GM06990 (cell line): ENCODE results near the gene ARHGAP15.

Experiments
- DNase-seq: peaks from one replicate; pipeline ENCODE4 v3.0.0-alpha.2; 2011; ENCODE audit not compliant: insufficient read length; ENCODE audit errors: extremely low read depth
- H3K27me3 ChIP-seq: replicated peaks from 2 replicates; pipeline ENCODE4 v1.6.0; 2011; ENCODE audit warnings: low read length; ENCODE audit not compliant: control insufficient read depth, insufficient read depth
- H3K36me3 ChIP-seq: 2 replicates; pipeline ENCODE4 v1.5.1; 2011; ENCODE audit warnings: low read length; ENCODE audit not compliant: control insufficient read depth, insufficient read depth
- H3K4me3 ChIP-seq: replicated peaks from 2 replicates; pipeline ENCODE4 v1.5.1; 2011; ENCODE audit warnings: low read depth, mild to moderate bottlenecking, control low read depth, low read length
- CTCF ChIP-seq: IDR thresholded peaks from 2 replicates; pipeline ENCODE4 v1.5.1; 2011; ENCODE audit warnings: low read length, control low read depth, mild to moderate bottlenecking, inconsistent platforms; ENCODE audit not compliant: insufficient read depth, poor library complexity, severe bottlenecking

Gene ARHGAP15

GRCh38 chr2:143708682-143709081 lies 579.5 kb downstream of the ARHGAP15 start:
- Histone ChIP-seq H3K4me3 (no peak overlapping the region), H3K27me3 (no peaks in the 10 kb centered on the region), H3K36me3 (peaks cover 1% of the 10 kb centered on the region; the same call in 1 of the 2 replicates)
- no peak for DNase-seq
- no peak for TF ChIP-seq CTCF

- Histone ChIP-seq H3K27me3 (no peaks in the 10 kb centered on the region), H3K36me3 (no peaks in the 10 kb centered on the region; the same call in 1 of the 2 replicates), H3K4me3 (no peak overlapping the region)
- no peak for TF ChIP-seq CTCF
- DNase-seq, result no peak
Measured at GRCh38 chr2:143710196-143710595, 581.0 kb downstream of the ARHGAP15 start.

- no peak for TF ChIP-seq CTCF
- H3K36me3 ChIP-seq, result no peaks in the 10 kb centered on the region; the same call in 1 of the 2 replicates
- no peak overlapping the region for H3K4me3 ChIP-seq
- no peak for DNase-seq
- H3K27me3 ChIP-seq, result no peaks in the 10 kb centered on the region
Measured at GRCh38 chr2:143710879-143711278, 581.7 kb downstream of the ARHGAP15 start.

DNA sequence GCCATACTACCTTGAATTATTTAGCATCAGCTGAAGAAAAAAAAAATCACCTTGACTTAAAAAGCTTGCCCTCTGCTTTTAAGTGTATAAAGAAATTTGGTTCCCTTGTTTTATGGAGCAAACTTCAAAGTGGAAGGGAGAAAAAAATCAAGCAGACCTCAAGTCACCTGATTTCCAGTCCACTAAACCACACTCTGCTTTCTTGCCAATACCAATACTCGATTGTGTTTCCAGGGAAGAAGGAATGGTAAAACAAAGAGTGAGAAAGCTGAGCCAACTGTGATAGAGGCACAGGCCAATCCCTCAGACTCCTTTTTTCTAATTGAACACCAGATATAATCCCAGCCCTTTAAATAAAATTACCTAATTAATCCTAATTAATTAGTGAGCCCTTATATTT lies 587.3 kb downstream of the ARHGAP15 start:
- H3K4me3 ChIP-seq, result no peak overlapping the region
- TF ChIP-seq CTCF, result no peak

GRCh38 chr2:143717053-143717452 lies 587.8 kb downstream of the ARHGAP15 start:
- no peak for TF ChIP-seq CTCF
- H3K4me3 ChIP-seq, result no peak overlapping the region
- no peak for DNase-seq
- H3K36me3 ChIP-seq, result no peaks in the 10 kb centered on the region
- no peaks in the 10 kb centered on the region for H3K27me3 ChIP-seq

More for the DNA sequence above, 587.3 kb downstream of the ARHGAP15 start:
- no peaks in the 10 kb centered on the region; the same call in 1 of the 2 replicates for H3K36me3 ChIP-seq
- DNase-seq, result no peak
- no peaks in the 10 kb centered on the region for H3K27me3 ChIP-seq

DNA sequence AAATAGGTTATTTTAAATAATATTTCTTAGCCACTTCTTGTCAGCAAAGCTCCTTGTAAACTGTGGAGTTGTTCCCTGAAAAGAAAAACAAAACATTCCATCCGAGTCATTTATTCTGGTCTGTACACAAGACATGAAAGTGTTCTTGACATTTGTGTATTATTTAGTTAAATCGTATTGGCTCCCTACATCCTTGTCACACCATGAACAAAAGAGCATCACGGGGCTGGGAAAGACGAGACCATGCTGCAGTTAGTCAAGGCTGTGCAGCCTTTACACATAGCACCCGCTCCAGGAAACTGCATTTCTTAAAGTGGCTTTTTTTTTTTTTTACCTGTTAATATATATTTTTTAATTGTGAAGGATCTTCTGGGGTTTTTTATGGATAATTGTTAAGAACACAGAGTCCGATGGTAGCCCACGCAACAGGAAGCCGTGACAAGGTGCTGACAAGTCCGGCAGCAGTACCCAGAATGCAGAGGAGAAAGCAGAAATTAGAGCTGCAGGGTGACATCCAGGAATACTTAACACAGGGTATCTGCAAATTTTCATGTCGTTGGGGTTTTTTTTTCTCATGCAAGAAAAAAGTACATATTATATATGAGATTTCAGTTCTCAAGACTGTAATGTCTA lies 588.4 kb downstream of the ARHGAP15 start:
- no peak for DNase-seq

More for the DNA sequence above, 588.4 kb downstream of the ARHGAP15 start:
- H3K27me3 ChIP-seq, result no peaks in the 10 kb centered on the region
- no peak overlapping the region for H3K4me3 ChIP-seq
- H3K36me3 ChIP-seq, result no peaks in the 10 kb centered on the region
- TF ChIP-seq CTCF, result no peak
